PC-9 (cell line): Measurements from ENCODE around the gene TBC1D8.

Experiments used
- EZH2 ChIP-seq: fragments of 200-600 bp; sonication (generic); IDR thresholded peaks from 2 replicates; pipeline ENCODE4 v1.8.0; 2017; ENCODE audit warnings: antibody characterized with exemption, low read depth
- TF ChIP-seq, protein P1 (sequence below): fragments of 200-600 bp; sonication (generic); conservative IDR thresholded peaks from 2 replicates; pipeline ENCODE4 v1.6.1; 2017; ENCODE audit warnings: mixed run types, antibody characterized with exemption, mild to moderate bottlenecking, moderate library complexity

GRCh38 chr2:101153077-101153707, 2.0 kb upstream of the TBC1D8 start:
- TF ChIP-seq EZH2, result no peak
- TF ChIP-seq, protein P1, sequence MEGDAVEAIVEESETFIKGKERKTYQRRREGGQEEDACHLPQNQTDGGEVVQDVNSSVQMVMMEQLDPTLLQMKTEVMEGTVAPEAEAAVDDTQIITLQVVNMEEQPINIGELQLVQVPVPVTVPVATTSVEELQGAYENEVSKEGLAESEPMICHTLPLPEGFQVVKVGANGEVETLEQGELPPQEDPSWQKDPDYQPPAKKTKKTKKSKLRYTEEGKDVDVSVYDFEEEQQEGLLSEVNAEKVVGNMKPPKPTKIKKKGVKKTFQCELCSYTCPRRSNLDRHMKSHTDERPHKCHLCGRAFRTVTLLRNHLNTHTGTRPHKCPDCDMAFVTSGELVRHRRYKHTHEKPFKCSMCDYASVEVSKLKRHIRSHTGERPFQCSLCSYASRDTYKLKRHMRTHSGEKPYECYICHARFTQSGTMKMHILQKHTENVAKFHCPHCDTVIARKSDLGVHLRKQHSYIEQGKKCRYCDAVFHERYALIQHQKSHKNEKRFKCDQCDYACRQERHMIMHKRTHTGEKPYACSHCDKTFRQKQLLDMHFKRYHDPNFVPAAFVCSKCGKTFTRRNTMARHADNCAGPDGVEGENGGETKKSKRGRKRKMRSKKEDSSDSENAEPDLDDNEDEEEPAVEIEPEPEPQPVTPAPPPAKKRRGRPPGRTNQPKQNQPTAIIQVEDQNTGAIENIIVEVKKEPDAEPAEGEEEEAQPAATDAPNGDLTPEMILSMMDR, result 0 out of 2 replicates have a peak, but pooled peaks have one; percentile 7
